Measurements from ENCODE around the gene GSE1. TPM values are rescaled to one million over a fixed set of nuclear protein-coding genes. Genes with fewer than 3 reads are reported as not detected.

GSE1 gene
- total and polyA plus RNA-seq, 2 experiments from 2014 or later, result 32.4 to 135 TPM

DNA sequence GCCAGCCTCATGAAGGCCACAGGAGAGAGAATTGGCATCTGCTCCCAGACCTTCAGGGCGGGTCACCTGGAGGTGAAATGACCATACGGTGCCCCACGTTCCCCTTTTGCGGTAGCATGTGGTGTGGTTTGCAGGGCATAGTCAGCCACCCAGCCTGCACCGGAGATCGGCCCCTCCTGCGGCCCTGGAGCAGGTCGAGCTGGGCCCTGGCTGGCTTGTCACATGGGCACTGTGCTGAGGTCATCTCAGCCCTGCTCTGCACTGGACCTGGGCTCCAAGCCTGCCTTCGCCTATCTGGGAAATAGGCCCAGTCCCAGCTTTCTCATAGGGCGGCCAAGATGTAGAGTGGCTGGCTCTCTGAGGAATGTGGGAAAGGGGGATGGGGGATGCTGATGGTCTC, 16.2 kb downstream of the GSE1 start (continued):
- no peak for TF ChIP-seq CREB1 (CRISPR knock-in tag; IDR thresholded peaks at IDR 0.05; ENCODE audit: low read depth)
- TF ChIP-seq, protein P1, sequence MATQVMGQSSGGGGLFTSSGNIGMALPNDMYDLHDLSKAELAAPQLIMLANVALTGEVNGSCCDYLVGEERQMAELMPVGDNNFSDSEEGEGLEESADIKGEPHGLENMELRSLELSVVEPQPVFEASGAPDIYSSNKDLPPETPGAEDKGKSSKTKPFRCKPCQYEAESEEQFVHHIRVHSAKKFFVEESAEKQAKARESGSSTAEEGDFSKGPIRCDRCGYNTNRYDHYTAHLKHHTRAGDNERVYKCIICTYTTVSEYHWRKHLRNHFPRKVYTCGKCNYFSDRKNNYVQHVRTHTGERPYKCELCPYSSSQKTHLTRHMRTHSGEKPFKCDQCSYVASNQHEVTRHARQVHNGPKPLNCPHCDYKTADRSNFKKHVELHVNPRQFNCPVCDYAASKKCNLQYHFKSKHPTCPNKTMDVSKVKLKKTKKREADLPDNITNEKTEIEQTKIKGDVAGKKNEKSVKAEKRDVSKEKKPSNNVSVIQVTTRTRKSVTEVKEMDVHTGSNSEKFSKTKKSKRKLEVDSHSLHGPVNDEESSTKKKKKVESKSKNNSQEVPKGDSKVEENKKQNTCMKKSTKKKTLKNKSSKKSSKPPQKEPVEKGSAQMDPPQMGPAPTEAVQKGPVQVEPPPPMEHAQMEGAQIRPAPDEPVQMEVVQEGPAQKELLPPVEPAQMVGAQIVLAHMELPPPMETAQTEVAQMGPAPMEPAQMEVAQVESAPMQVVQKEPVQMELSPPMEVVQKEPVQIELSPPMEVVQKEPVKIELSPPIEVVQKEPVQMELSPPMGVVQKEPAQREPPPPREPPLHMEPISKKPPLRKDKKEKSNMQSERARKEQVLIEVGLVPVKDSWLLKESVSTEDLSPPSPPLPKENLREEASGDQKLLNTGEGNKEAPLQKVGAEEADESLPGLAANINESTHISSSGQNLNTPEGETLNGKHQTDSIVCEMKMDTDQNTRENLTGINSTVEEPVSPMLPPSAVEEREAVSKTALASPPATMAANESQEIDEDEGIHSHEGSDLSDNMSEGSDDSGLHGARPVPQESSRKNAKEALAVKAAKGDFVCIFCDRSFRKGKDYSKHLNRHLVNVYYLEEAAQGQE (IDR thresholded peaks at IDR 0.05; ENCODE audit: unreplicated experiment), result no peak
- TF ChIP-seq STAT1 (IDR thresholded peaks at IDR 0.05; ENCODE audit: unreplicated experiment), result no peak

DNA sequence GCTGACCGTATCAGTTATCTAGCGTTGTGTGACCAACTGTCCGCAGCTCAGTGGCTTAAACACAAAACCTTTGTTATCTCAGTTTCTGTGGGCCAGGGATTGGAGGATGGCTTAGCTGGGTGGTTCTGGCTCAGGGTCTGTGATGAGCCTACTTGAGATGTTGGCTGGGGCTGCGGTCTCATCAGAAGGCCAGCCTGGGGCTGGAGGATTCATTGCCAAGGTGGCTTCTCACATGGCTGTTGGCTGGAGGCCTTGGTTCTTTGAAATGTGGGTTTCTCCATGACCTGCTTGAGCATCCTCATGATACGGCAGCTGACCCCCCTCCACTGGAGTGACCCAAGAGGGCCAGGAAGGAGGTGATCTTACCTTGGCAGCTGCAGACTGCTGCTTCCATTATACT, 16.7 kb downstream of the GSE1 start:
- Mint-ChIP-seq H3K36me3 (ENCODE audit: low read depth) (peaks cover 31% of the 10 kb centered on the region), H3K27me3 (ENCODE audit: insufficient read depth, low read depth, poor library complexity) (peaks cover 22% of the 10 kb centered on the region), H3K9me3 (peaks cover 15% of the 10 kb centered on the region), H3K4me1 (peaks cover 35% of the 10 kb centered on the region), H3K27ac (no peak overlapping the region; the same call in 1 of the 2 replicates), H3K4me3 (no peak overlapping the region)
- Histone ChIP-seq H3K9me2 (ENCODE audit: insufficient read depth) (no peaks in the 10 kb centered on the region), H3K4me3 (no peak overlapping the region), H4K20me1 (replicated peaks; ENCODE audit: insufficient read depth) (peaks cover 73% of the 10 kb centered on the region), H3K36me3 (ENCODE audit: insufficient read depth) (no peaks in the 10 kb centered on the region), H3K27me3 (ENCODE audit: insufficient read depth) (no peaks in the 10 kb centered on the region), H3K27ac (ENCODE audit: low read depth) (no peak overlapping the region), H3K79me2 (replicated peaks; ENCODE audit: insufficient read depth) (peaks cover 100% of the 10 kb centered on the region), H3K4me1 (ENCODE audit: insufficient read depth) (peaks cover 11% of the 10 kb centered on the region; the same call in 1 of the 2 replicates), H3K4me2 (no peak overlapping the region), H3F3A (replicated peaks; ENCODE audit: low read depth) (peaks cover 13% of the 10 kb centered on the region; the same call in 1 of the 2 replicates), H2AFZ (no peak overlapping the region)
- no peak for DNase-seq (ENCODE audit: low spot score)
- no peak for ATAC-seq
- TF ChIP-seq NANOG (IDR thresholded peaks at IDR 0.05; ENCODE audit: borderline replicate concordance) (no peak), JUNB (IDR thresholded peaks at IDR 0.05; ENCODE audit: unreplicated experiment) (no peak), EZH2phosphoT487 (IDR thresholded peaks at IDR 0.05; ENCODE audit: unreplicated experiment) (no peak), POLR2AphosphoS5 (IDR thresholded peaks at IDR 0.05; ENCODE audit: low read depth) (no peak), CREB1 (CRISPR knock-in tag; IDR thresholded peaks at IDR 0.05; ENCODE audit: low read depth) (no peak)
- TF ChIP-seq, protein P1 (IDR thresholded peaks at IDR 0.05; ENCODE audit: unreplicated experiment), result no peak
